HG03064 (cell line): ENCODE results near the gene PPIL1.
"Not testable (repeated sequence)": the region's sequence is repeated elsewhere in the genome, so short reads cannot be mapped to it uniquely, and the experiment has no call there.

Experiments
- ATAC-seq: cut with Tn5 transposase; IDR thresholded peaks from one replicate; pipeline ENCODE4 v1.9.1; 2021; ENCODE audit warnings: low read depth; ENCODE audit not compliant: unreplicated experiment

PPIL1 gene

GRCh38 chr6:36874443-36875249 lies at the start of gene PPIL1:
Gene PPIL1, minus strand, starts transcription at chr6:36874803. Its CDS starts 31 bp downstream, at chr6:36874772.
- ATAC-seq: peak; percentile 79

- no peak for ATAC-seq
Measured at GRCh38 chr6:36924131-36924530, 49.5 kb upstream of the PPIL1 start.

GRCh38 chr6:36920546-36920945 lies 45.9 kb upstream of the PPIL1 start:
- ATAC-seq: no peak

- no peak for ATAC-seq
Measured at GRCh38 chr6:36920049-36920448, 45.4 kb upstream of the PPIL1 start.

- no peak for ATAC-seq
Measured at GRCh38 chr6:36917541-36918193, 43.1 kb upstream of the PPIL1 start.

GRCh38 chr6:36916126-36916525 lies 41.5 kb upstream of the PPIL1 start:
- ATAC-seq: no peak

GRCh38 chr6:36915599-36915998 lies 41.0 kb upstream of the PPIL1 start:
- no peak for ATAC-seq

- no peak for ATAC-seq
Measured at GRCh38 chr6:36914227-36914794, 39.7 kb upstream of the PPIL1 start.

- no peak for ATAC-seq
Measured at GRCh38 chr6:36913082-36913481, 38.5 kb upstream of the PPIL1 start.

GRCh38 chr6:36912586-36912985 lies 38.0 kb upstream of the PPIL1 start:
- ATAC-seq: peak; percentile 72

- ATAC-seq: no peak
Measured at GRCh38 chr6:36912030-36912454, 37.4 kb upstream of the PPIL1 start.

GRCh38 chr6:36908747-36909146 lies 34.1 kb upstream of the PPIL1 start:
- ATAC-seq: no peak

- no peak for ATAC-seq
Measured at GRCh38 chr6:36907781-36908180, 33.2 kb upstream of the PPIL1 start.

GRCh38 chr6:36906539-36907325 lies 32.1 kb upstream of the PPIL1 start:
- ATAC-seq: no peak

- no peak for ATAC-seq
Measured at GRCh38 chr6:36904851-36905393, 30.3 kb upstream of the PPIL1 start.

- no peak for ATAC-seq
Measured at GRCh38 chr6:36904114-36904513, 29.5 kb upstream of the PPIL1 start.

- no peak for ATAC-seq
Measured at GRCh38 chr6:36897609-36898008, 23.0 kb upstream of the PPIL1 start.

- ATAC-seq: no peak
Measured at GRCh38 chr6:36893976-36894932, 19.7 kb upstream of the PPIL1 start.

- not testable (repeated sequence) for ATAC-seq
Measured at GRCh38 chr6:36891153-36891552, 16.6 kb upstream of the PPIL1 start.
